Esophagus squamous epithelium (tissue), 4 donors: ENCODE data around the gene IL1RAPL2.

ENCODE experiments used
- CTCF ChIP-seq, 6 experiments: fragments of 450-650 bp in 4 of 6; fragments of 200-600 bp in 2 of 6; sonication (generic) in 2 of 6; IDR thresholded peaks; one replicate each; pipeline ENCODE4 v1.5.1; 2016 to 2019; ENCODE audit warnings: antibody characterized with exemption in 6 of 6, mild to moderate bottlenecking in 4 of 6, moderate library complexity in 4 of 6
- POLR2A ChIP-seq, 4 donors: fragments of 450-650 bp; IDR thresholded peaks; one replicate each; pipeline ENCODE4 v1.6.1; 2017; ENCODE audit warnings: antibody characterized with exemption in 4 of 4, mild to moderate bottlenecking in 4 of 4, moderate library complexity in 3 of 4

GRCh38 chrX:105265093-105265492 lies 699.1 kb downstream of the IL1RAPL2 start:
- TF ChIP-seq CTCF (IDR thresholded peaks at IDR 0.05), result no peak
- no peak for TF ChIP-seq POLR2A (IDR thresholded peaks at IDR 0.05)
